ENCODE measurements around the gene COG7. TPM values are rescaled to one million over a fixed set of nuclear protein-coding genes. Genes with fewer than 3 reads are reported as not detected.

Gene COG7
- total RNA-seq, 1 experiment from 2014 or later: 17.9 TPM

DNA sequence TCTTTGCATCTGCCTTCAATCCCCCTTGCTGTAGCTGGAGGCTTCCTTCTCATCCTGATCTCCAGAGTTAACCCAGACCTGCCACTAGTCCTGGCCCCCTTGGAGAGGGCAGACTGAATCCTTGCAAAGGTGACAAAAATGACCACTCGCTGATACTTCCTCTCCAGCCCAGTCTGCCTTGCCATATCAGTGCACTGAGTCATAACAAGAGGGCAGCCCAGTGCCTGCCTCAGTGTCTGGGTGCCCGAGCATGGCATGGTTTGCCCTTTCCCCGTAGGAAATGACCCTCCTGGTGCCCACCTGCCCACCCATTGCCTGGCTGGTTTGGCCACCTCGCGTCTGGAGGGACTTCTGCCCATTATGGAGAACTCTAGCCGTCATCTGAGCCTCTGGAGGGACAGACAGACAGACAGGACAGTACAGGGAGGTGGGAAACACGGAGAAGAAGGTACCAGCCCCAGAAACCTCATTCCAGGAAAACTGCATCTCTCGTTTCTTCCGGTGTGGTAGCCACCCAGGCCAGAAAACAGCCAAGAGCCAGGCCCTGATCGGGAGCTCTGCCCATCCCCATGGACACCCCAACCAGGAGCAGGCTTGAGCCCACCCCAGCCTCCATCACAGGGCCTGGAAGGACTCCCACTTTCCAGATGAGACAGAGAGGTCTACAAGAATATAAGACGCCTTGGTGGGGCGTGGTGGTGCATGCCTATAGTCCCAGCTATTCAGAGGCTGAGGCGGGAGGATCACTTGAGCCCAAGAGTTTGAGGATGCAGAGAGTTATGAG, 79.4 kb downstream of the COG7 start:
- Histone ChIP-seq H3K9ac (ENCODE audit: extremely low read depth, insufficient read length, low read length) (no peak overlapping the region), H3K56ac (ENCODE audit: insufficient read length, low read depth, low read length) (no peak overlapping the region), H2AK5ac (ENCODE audit: insufficient read length, low read length) (no peak overlapping the region), H2AFZ (ENCODE audit: low read length) (no peak overlapping the region), H3K4me1 (ENCODE audit: insufficient read depth, low read length) (no peaks in the 10 kb centered on the region; the same call in 1 of the 2 replicates), H3K27ac (ENCODE audit: insufficient read length, low read depth, low read length) (no peak overlapping the region), H4K91ac (ENCODE audit: insufficient read length, low read depth, low read length) (no peak overlapping the region), H2BK5ac (ENCODE audit: insufficient read length, low read length) (no peak overlapping the region), H3K4me2 (ENCODE audit: insufficient read depth, insufficient read length, low read length) (no peak overlapping the region), H3K14ac (ENCODE audit: insufficient read depth, low read length) (no peak overlapping the region), H3K18ac (ENCODE audit: insufficient read length, low read depth, low read length) (no peak overlapping the region), H3T11ph (ENCODE audit: low read length) (no peak overlapping the region), H4K8ac (replicated peaks; ENCODE audit: insufficient read length, low read depth, low read length) (no peak overlapping the region), H3K79me2 (ENCODE audit: insufficient read depth, low read length) (no peaks in the 10 kb centered on the region; the same call in 1 of the 2 replicates), H3K9me3 (ENCODE audit: control insufficient read depth, low read depth, low read length) (no peaks in the 10 kb centered on the region), H2BK120ac (ENCODE audit: low read depth, low read length, poor library complexity, severe bottlenecking) (no peak overlapping the region), H3K23me2 (ENCODE audit: insufficient read length, low read depth, low read length, poor library complexity, severe bottlenecking) (no peaks in the 10 kb centered on the region), H2BK20ac (ENCODE audit: low read depth, low read length, poor library complexity, severe bottlenecking) (no peak overlapping the region), H3K79me1 (ENCODE audit: insufficient read depth, low read depth, low read length, poor library complexity, severe bottlenecking) (no peaks in the 10 kb centered on the region), H3K27me3 (ENCODE audit: insufficient read depth, low read length) (no peaks in the 10 kb centered on the region), H3K4ac (ENCODE audit: low read depth, low read length) (no peak overlapping the region), H4K20me1 (ENCODE audit: control insufficient read depth, insufficient read depth, insufficient read length) (peaks cover 3% of the 10 kb centered on the region), H3K23ac (ENCODE audit: insufficient read length, low read depth, low read length) (no peak overlapping the region), H2BK15ac (ENCODE audit: low read depth, low read length) (no peak overlapping the region), H4K5ac (ENCODE audit: insufficient read length, low read depth, low read length) (no peak overlapping the region), H2BK12ac (ENCODE audit: insufficient read length, low read depth, low read length) (no peak overlapping the region)
- Mint-ChIP-seq H3K9me3 (no peaks in the 10 kb centered on the region), H3K4me1 (peaks cover 5 to 11% of the 10 kb centered on the region in 2 experiments), H3K27ac (no peak overlapping the region; a peak in 1 of 7 replicates), H3K27me3 (ENCODE audit: low read depth) (no peaks in the 10 kb centered on the region; the same call in none of the 2 replicates), H3K36me3 (ENCODE audit: insufficient read depth in 1 of 3, low read depth in 3 of 3) (no peaks in the 10 kb centered on the region; a peak in 1 of 7 replicates), H3K4me3 (no peak overlapping the region)
- no peak for DNase-seq
- no CpG with 5 or more reads among the region's 13 CpGs for WGBS (ENCODE audit: extremely low coverage, insufficient read length, low lambda C conversion rate)
- TF ChIP-seq, protein P1, sequence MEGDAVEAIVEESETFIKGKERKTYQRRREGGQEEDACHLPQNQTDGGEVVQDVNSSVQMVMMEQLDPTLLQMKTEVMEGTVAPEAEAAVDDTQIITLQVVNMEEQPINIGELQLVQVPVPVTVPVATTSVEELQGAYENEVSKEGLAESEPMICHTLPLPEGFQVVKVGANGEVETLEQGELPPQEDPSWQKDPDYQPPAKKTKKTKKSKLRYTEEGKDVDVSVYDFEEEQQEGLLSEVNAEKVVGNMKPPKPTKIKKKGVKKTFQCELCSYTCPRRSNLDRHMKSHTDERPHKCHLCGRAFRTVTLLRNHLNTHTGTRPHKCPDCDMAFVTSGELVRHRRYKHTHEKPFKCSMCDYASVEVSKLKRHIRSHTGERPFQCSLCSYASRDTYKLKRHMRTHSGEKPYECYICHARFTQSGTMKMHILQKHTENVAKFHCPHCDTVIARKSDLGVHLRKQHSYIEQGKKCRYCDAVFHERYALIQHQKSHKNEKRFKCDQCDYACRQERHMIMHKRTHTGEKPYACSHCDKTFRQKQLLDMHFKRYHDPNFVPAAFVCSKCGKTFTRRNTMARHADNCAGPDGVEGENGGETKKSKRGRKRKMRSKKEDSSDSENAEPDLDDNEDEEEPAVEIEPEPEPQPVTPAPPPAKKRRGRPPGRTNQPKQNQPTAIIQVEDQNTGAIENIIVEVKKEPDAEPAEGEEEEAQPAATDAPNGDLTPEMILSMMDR (conservative IDR thresholded peaks at IDR 0.05): no peak

All from H9 (cell line).